ENCODE measurements around the gene GRN.

DNA sequence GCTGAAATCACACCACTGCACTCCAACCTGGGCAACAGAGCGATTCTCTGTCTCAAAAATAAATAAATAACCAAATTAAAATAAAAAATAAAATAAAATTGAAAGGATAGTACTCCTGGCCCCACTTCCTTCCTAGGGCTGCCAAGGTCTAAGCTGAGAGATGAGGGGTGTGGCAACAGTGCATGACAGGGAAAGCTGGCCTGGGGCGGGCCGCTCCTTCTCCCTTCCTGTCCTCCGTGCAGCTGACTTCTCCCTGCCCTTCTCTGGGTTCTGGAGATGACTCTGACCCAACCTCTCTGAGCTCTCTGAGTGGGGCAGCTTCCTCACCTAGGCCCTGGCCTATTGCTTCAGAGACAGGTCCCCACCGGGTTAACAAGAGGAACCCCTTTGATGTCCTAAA lies 11.7 kb upstream of the GRN start:
- TF ChIP-seq CTCF (IDR thresholded peaks at IDR 0.05) = no peak
- TF ChIP-seq EP300 (IDR thresholded peaks at IDR 0.05) = no peak
- TF ChIP-seq POLR2A (IDR thresholded peaks at IDR 0.05) = no peak
- no peak for TF ChIP-seq POLR2AphosphoS5 (IDR thresholded peaks at IDR 0.05)
